Astrocyte (in vitro differentiated cells and primary cell): Measurements from ENCODE around the gene CFAP45.

ENCODE experiments used
- CTCF ChIP-seq: IDR thresholded peaks from 2 replicates; pipeline ENCODE4 v1.5.1; 2011; ENCODE audit warnings: low read depth, mild to moderate bottlenecking, inconsistent platforms, low read length, moderate library complexity; ENCODE audit not compliant: insufficient read depth
- EZH2 ChIP-seq: IDR thresholded peaks from 2 replicates; pipeline ENCODE4 v1.6.1; 2012; ENCODE audit warnings: mild to moderate bottlenecking, low read length, inconsistent platforms; ENCODE audit not compliant: insufficient read depth

- TF ChIP-seq CTCF (no peak), EZH2 (no peak)
These were observed 23.4 kb upstream of the CFAP45 start for GRCh38 chr1:159923203-159924024.
